NCI-H524 (cell line): Measurements from ENCODE around the gene SH2D3A.
"Not testable (repeated sequence)": the region's sequence is repeated elsewhere in the genome, so short reads cannot be mapped to it uniquely, and the experiment has no call there.

Source experiments
- DNase-seq, 2 experiments: peaks; one replicate each; lab custom pipeline; 2025; lab: John Stamatoyannopoulos, UW

The SH2D3A gene

GRCh38 chr19:6767357-6768235, at the start of gene SH2D3A:
Gene SH2D3A, minus strand, starts transcription at chr19:6767435. Its CDS starts 3,687 bp downstream, at chr19:6763748.
- DNase-seq: no peak

GRCh38 chr19:6813659-6814058, 46.4 kb upstream of the SH2D3A start:
- DNase-seq: no peak

DNA sequence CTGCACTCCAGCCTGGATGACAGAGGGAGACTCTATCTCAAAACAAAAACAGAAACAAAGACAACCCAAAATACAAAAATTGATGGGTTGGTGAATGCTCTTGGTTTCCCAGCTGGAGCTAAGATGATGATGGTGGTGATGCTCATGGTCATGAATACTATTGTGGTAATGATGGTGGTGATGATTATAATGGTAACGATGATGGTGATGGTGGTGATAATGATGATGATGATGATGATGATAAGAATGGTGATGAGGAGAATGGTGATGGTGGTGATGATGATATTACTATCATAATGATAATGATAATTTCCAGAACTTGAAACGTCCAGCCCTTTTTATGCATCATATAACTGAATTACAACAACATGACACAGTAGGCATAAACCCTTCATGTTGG, 45.4 kb upstream of the SH2D3A start:
- no peak for DNase-seq

DNA sequence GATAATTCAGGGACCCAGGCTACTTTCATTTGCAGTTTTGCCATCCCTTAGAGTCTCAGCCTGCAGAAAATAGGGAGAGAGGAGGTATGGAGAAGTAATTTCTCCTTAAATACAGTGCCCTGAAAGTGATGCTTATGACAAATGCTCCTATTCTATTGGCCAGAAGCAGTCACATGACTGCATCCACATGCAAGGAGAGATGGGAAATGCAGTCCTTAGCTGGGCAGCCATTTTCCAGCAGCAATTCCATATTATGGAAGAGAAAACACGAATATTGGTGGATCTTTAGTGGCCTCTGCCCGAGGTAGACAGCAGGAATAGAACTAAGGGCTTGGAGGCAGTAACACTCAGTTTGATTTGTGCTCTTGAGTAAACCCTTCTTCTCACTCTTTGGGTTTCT, 44.7 kb upstream of the SH2D3A start:
- peak in 1 of 2 experiments; percentile 57 for DNase-seq

- DNase-seq: no peak
Measured at GRCh38 chr19:6811378-6811777, 44.1 kb upstream of the SH2D3A start.

- DNase-seq: no peak
Measured at GRCh38 chr19:6809262-6809661, 42.0 kb upstream of the SH2D3A start.

DNA sequence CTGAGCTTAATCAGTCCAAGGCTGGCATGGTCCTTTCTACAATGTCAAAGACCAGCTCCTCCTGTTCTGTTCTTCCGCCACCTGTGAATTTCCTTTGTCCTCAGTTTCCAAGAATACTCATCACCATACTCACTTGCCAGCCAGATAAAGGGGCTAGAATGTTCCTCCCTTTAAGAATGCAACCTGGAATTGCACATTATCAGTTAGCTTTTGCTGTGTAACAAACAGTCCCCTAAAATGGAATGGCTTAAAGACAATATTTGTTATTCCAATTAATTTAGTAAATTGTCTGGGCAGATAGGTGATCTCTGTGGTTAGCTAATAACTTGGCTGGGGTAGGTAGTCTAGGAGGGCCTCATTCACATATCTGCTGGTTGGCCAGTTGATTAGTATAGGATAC, 41.3 kb upstream of the SH2D3A start:
- no peak for DNase-seq

DNA sequence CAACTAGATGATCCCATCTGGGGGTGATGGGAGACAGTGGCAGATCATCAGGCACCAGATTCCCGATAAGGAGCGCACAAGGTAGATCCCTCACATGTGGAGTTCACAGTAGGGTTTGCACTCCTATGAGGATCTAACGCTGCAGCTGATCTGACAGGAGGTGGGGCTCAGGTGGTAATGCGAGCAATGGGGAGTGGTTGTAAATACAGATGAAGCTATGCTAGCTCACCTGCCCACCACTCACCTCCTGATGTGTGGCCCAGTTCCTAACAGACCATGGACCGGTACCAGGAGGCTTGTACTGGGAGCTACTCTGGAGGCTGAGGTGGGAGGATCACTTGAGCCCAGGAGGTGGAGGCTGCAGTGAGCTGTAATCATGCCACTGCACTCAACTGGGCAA, 40.1 kb upstream of the SH2D3A start:
- DNase-seq: no peak

GRCh38 chr19:6806488-6806887, 39.3 kb upstream of the SH2D3A start:
- DNase-seq: no peak

GRCh38 chr19:6803036-6803404, 35.8 kb upstream of the SH2D3A start:
- DNase-seq: no peak

- no peak for DNase-seq
Measured at GRCh38 chr19:6802336-6803035, 35.3 kb upstream of the SH2D3A start.

DNA sequence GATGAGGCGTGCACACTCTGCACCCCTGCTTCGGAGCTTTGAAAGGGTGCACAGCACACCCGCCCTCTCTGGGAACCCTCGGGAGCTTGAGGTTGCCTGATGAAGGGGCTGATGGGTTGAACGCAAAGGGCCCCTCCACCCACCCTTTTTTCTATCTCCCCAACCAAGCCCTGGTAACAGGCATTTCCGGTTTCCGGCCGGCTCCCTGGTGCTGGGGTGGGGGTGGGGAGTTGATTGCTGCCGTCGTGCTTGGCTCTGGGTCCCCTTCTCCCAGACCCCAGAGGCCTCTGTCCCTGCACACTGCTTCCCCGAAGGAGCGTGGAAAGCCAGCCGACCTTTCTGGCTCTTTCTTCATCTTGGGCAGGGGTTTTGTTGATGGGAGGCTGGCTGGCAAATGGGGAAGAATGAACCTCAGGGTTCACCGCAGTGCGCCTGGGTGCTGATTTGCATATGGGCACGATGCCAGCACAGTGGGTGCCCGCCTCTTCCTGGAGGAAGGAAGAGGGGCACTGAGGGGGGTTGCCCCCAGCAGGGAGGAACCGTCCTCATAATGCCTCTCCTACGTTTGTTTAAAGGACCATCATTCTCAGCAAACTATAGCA, 34.4 kb upstream of the SH2D3A start:
- peak in 1 of 2 experiments; percentile 14 for DNase-seq

GRCh38 chr19:6800991-6801484, 33.8 kb upstream of the SH2D3A start:
- DNase-seq: no peak

GRCh38 chr19:6800160-6800790, 33.0 kb upstream of the SH2D3A start:
- not testable (repeated sequence) for DNase-seq

GRCh38 chr19:6797646-6798045, 30.4 kb upstream of the SH2D3A start:
- no peak for DNase-seq

- no peak for DNase-seq
Measured at GRCh38 chr19:6796278-6796677, 29.0 kb upstream of the SH2D3A start.

- DNase-seq: no peak
Measured at GRCh38 chr19:6794686-6795431, 27.6 kb upstream of the SH2D3A start.

DNA sequence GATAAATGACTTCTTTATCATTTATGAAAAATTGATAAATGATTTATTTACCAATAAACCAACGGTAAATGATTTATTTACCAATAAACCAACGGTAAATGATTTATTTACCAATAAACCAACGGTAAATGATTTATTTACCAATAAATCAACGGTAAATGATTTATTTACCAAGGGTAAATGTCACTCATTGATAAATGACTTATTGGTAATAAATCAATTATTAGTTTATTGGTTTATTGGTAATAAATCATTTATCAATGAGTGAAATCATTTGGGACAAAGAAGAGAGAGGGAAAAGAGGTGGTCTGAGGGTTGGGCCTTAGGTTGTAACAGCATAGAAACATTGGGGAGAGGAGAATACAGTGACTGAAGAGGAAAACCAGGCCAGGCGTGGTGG, 26.7 kb upstream of the SH2D3A start:
- DNase-seq: no peak

DNA sequence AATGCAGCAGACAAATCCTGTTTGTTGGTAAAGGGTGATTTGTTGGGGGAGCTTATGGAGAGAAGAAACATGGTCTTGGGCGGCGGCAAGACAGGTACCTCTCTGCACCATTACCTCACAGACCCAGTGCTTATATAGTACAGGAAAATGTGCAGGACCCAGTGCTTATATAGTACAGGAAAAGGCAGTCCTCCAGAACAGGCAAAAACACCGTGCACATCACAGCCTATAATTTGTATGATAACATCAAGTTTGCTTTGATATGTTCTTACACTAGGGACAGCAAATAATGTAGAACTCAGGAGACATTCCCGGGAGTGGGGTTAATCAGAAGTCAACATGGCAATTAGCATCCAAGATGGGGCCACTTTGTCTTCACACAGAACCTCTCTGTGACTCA, 26.2 kb upstream of the SH2D3A start:
- DNase-seq: no peak

GRCh38 chr19:6791237-6791636, 24.0 kb upstream of the SH2D3A start:
- no peak for DNase-seq
